ENCODE data around the gene GULP1.

GULP1 gene
- total RNA-seq, result 0 reads per million in 3 donors

GRCh38 chr2:188291617-188292347, at the start of gene GULP1:
Gene GULP1 (plus strand): TSS chr2:188291874. CDS start chr2:188477703, 185,829 bp downstream.
- no peak within 1 kb of the TSS for H3K4me3 ChIP-seq (ENCODE audit: insufficient read depth, low read depth, low read length, poor library complexity, severe bottlenecking)
- no peaks in the 10 kb centered on the region for H3K36me3 ChIP-seq (ENCODE audit: control insufficient read depth, insufficient read depth, low read length)
- H3K27ac ChIP-seq (ENCODE audit: insufficient read depth, low read length, poor library complexity, severe bottlenecking), result no peak within 1 kb of the TSS
- H3K9me3 ChIP-seq (ENCODE audit: control insufficient read depth, low read length), result no peaks in the 10 kb centered on the region
- DNase-seq, result no peak
- no peaks in the 10 kb centered on the region for H3K4me1 ChIP-seq (ENCODE audit: control insufficient read depth, insufficient read depth, low read length, poor library complexity, severe bottlenecking)
- H3K27me3 ChIP-seq (replicated peaks; ENCODE audit: control insufficient read depth, insufficient read depth, low read length, poor library complexity, severe bottlenecking), result peaks cover 7% of the 10 kb centered on the region

GRCh38 chr2:188243381-188243780, 48.3 kb upstream of the GULP1 start:
- no peak for DNase-seq
- H3K36me3 ChIP-seq (ENCODE audit: control insufficient read depth, insufficient read depth, low read length), result no peaks in the 10 kb centered on the region
- no peaks in the 10 kb centered on the region for H3K9me3 ChIP-seq (ENCODE audit: control insufficient read depth, low read length)

GRCh38 chr2:188244383-188244782, 47.3 kb upstream of the GULP1 start:
- no peak for DNase-seq

More at GRCh38 chr2:188243381-188243780, 48.3 kb upstream of the GULP1 start:
- no peaks in the 10 kb centered on the region for H3K27me3 ChIP-seq (replicated peaks; ENCODE audit: control insufficient read depth, insufficient read depth, low read length, poor library complexity, severe bottlenecking)
- H3K4me1 ChIP-seq (ENCODE audit: control insufficient read depth, insufficient read depth, low read length, poor library complexity, severe bottlenecking), result no peaks in the 10 kb centered on the region
- no peak overlapping the region for H3K27ac ChIP-seq (ENCODE audit: insufficient read depth, low read length, poor library complexity, severe bottlenecking)
- H3K4me3 ChIP-seq (ENCODE audit: insufficient read depth, low read depth, low read length, poor library complexity, severe bottlenecking), result no peak overlapping the region

DNA sequence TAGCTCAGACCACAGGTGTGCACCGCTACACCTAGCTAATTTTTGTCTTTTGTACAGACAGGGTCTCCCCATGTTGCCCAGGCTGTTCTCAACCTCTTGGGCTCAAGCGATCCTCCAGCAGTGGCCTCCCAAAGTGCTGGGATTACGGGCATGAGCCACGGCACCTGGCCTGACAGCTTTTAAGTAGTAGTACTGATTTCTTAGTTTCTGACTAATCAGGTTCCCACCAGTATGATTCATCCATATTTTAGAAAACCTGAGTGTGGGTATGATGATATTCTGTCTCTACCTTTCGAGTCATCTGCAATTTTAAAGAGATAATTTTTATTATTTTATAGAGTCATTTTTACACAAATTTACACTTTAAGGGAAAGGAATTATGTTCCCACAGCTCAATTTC, 46.4 kb upstream of the GULP1 start:
- Histone ChIP-seq H3K4me3 (ENCODE audit: insufficient read depth, low read depth, low read length, poor library complexity, severe bottlenecking) (no peak overlapping the region), H3K9me3 (ENCODE audit: control insufficient read depth, low read length) (no peaks in the 10 kb centered on the region), H3K36me3 (ENCODE audit: control insufficient read depth, insufficient read depth, low read length) (no peaks in the 10 kb centered on the region), H3K4me1 (ENCODE audit: control insufficient read depth, insufficient read depth, low read length, poor library complexity, severe bottlenecking) (no peaks in the 10 kb centered on the region), H3K27ac (ENCODE audit: insufficient read depth, low read length, poor library complexity, severe bottlenecking) (no peak overlapping the region), H3K27me3 (replicated peaks; ENCODE audit: control insufficient read depth, insufficient read depth, low read length, poor library complexity, severe bottlenecking) (no peaks in the 10 kb centered on the region)
- DNase-seq, result no peak

More at GRCh38 chr2:188244383-188244782, 47.3 kb upstream of the GULP1 start:
- Histone ChIP-seq H3K4me1 (ENCODE audit: control insufficient read depth, insufficient read depth, low read length, poor library complexity, severe bottlenecking) (no peaks in the 10 kb centered on the region), H3K9me3 (ENCODE audit: control insufficient read depth, low read length) (no peaks in the 10 kb centered on the region), H3K27ac (ENCODE audit: insufficient read depth, low read length, poor library complexity, severe bottlenecking) (no peak overlapping the region), H3K36me3 (ENCODE audit: control insufficient read depth, insufficient read depth, low read length) (no peaks in the 10 kb centered on the region), H3K27me3 (replicated peaks; ENCODE audit: control insufficient read depth, insufficient read depth, low read length, poor library complexity, severe bottlenecking) (no peaks in the 10 kb centered on the region), H3K4me3 (ENCODE audit: insufficient read depth, low read depth, low read length, poor library complexity, severe bottlenecking) (no peak overlapping the region)

GRCh38 chr2:188248513-188248912, 43.2 kb upstream of the GULP1 start:
- no peaks in the 10 kb centered on the region for H3K9me3 ChIP-seq (ENCODE audit: control insufficient read depth, low read length)

GRCh38 chr2:188251034-188251433, 40.6 kb upstream of the GULP1 start:
- no peaks in the 10 kb centered on the region for H3K36me3 ChIP-seq (ENCODE audit: control insufficient read depth, insufficient read depth, low read length)
- no peaks in the 10 kb centered on the region for H3K4me1 ChIP-seq (ENCODE audit: control insufficient read depth, insufficient read depth, low read length, poor library complexity, severe bottlenecking)
- no peak for DNase-seq
- no peaks in the 10 kb centered on the region for H3K9me3 ChIP-seq (ENCODE audit: control insufficient read depth, low read length)
- H3K27ac ChIP-seq (ENCODE audit: insufficient read depth, low read length, poor library complexity, severe bottlenecking), result no peak overlapping the region
- H3K4me3 ChIP-seq (ENCODE audit: insufficient read depth, low read depth, low read length, poor library complexity, severe bottlenecking), result no peak overlapping the region
- H3K27me3 ChIP-seq (replicated peaks; ENCODE audit: control insufficient read depth, insufficient read depth, low read length, poor library complexity, severe bottlenecking), result no peaks in the 10 kb centered on the region

More at GRCh38 chr2:188248513-188248912, 43.2 kb upstream of the GULP1 start:
- no peak overlapping the region for H3K4me3 ChIP-seq (ENCODE audit: insufficient read depth, low read depth, low read length, poor library complexity, severe bottlenecking)
- DNase-seq, result no peak
- H3K27ac ChIP-seq (ENCODE audit: insufficient read depth, low read length, poor library complexity, severe bottlenecking), result no peak overlapping the region
- H3K4me1 ChIP-seq (ENCODE audit: control insufficient read depth, insufficient read depth, low read length, poor library complexity, severe bottlenecking), result no peaks in the 10 kb centered on the region
- no peaks in the 10 kb centered on the region for H3K27me3 ChIP-seq (replicated peaks; ENCODE audit: control insufficient read depth, insufficient read depth, low read length, poor library complexity, severe bottlenecking)
- no peaks in the 10 kb centered on the region for H3K36me3 ChIP-seq (ENCODE audit: control insufficient read depth, insufficient read depth, low read length)

DNA sequence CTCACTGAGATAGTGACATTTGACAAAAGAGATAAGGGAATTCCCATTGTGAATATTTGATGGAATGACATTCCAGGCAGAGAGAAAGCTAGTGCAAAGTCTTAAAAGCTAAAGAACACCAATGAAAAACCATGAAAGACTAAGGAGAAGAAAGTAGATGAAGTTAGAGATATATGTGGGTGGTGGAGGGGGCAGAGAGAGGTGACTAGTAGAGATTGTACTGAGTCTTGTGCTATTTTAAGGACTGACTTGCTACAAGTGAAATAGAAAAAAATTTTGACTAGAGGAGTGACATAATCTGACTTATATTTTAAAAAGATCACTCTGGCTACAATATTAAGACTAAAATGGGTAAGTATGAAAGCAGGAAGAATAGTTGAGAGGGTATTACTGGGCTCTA, 35.3 kb upstream of the GULP1 start:
- H3K9me3 ChIP-seq (ENCODE audit: control insufficient read depth, low read length), result no peaks in the 10 kb centered on the region
- H3K27ac ChIP-seq (ENCODE audit: insufficient read depth, low read length, poor library complexity, severe bottlenecking), result no peak overlapping the region

DNA sequence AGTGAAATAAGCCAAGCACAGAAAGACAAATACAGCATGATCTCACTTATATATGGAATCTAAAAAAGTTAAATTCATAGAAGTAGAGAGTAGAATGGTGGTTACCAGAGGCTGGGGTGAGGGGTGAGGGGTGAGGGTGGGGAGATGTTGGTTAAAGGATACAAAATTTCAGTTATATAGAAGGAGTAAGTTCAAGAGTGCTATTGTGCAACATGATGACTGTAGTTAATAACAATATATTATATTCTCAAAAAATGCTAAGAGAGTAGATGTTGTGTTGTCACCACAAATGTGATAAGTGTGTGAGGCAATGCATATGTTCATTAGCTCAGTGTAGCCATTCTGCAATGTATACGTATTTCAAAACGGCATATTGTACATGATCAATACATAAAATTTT, 26.4 kb upstream of the GULP1 start:
- H3K9me3 ChIP-seq (ENCODE audit: control insufficient read depth, low read length), result no peaks in the 10 kb centered on the region
- no peaks in the 10 kb centered on the region for H3K36me3 ChIP-seq (ENCODE audit: control insufficient read depth, insufficient read depth, low read length)
- H3K4me3 ChIP-seq (ENCODE audit: insufficient read depth, low read depth, low read length, poor library complexity, severe bottlenecking), result no peak overlapping the region
- H3K27me3 ChIP-seq (replicated peaks; ENCODE audit: control insufficient read depth, insufficient read depth, low read length, poor library complexity, severe bottlenecking), result no peaks in the 10 kb centered on the region
- H3K27ac ChIP-seq (ENCODE audit: insufficient read depth, low read length, poor library complexity, severe bottlenecking), result no peak overlapping the region
- no peak for DNase-seq
- H3K4me1 ChIP-seq (ENCODE audit: control insufficient read depth, insufficient read depth, low read length, poor library complexity, severe bottlenecking), result no peaks in the 10 kb centered on the region

More for the DNA sequence above, 35.3 kb upstream of the GULP1 start:
- DNase-seq, result no peak
- Histone ChIP-seq H3K27me3 (replicated peaks; ENCODE audit: control insufficient read depth, insufficient read depth, low read length, poor library complexity, severe bottlenecking) (no peaks in the 10 kb centered on the region), H3K4me3 (ENCODE audit: insufficient read depth, low read depth, low read length, poor library complexity, severe bottlenecking) (no peak overlapping the region), H3K36me3 (ENCODE audit: control insufficient read depth, insufficient read depth, low read length) (no peaks in the 10 kb centered on the region), H3K4me1 (ENCODE audit: control insufficient read depth, insufficient read depth, low read length, poor library complexity, severe bottlenecking) (no peaks in the 10 kb centered on the region)

DNA sequence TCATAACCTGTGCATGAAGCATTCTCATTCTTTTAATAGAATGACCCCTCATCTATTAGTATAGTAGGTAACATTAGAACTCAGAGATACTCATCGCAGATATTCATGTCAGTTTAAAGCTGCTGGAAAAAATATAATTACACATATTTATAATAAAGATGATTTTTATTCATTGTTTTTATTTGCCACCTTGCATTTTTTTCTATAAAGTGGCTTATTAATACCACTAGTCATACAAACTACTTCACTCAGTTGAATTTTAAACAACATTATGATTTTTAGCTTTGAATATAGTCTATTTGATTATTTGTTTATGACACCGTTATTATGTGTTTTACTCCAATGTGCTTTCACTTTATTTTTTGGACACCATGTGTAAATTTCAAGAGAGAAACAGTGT, 23.9 kb upstream of the GULP1 start:
- no peak for DNase-seq
- no peaks in the 10 kb centered on the region for H3K36me3 ChIP-seq (ENCODE audit: control insufficient read depth, insufficient read depth, low read length)
- no peaks in the 10 kb centered on the region for H3K27me3 ChIP-seq (replicated peaks; ENCODE audit: control insufficient read depth, insufficient read depth, low read length, poor library complexity, severe bottlenecking)
- no peaks in the 10 kb centered on the region for H3K9me3 ChIP-seq (ENCODE audit: control insufficient read depth, low read length)
- H3K4me3 ChIP-seq (ENCODE audit: insufficient read depth, low read depth, low read length, poor library complexity, severe bottlenecking), result no peak overlapping the region
- H3K27ac ChIP-seq (ENCODE audit: insufficient read depth, low read length, poor library complexity, severe bottlenecking), result no peak overlapping the region
- no peaks in the 10 kb centered on the region for H3K4me1 ChIP-seq (ENCODE audit: control insufficient read depth, insufficient read depth, low read length, poor library complexity, severe bottlenecking)

GRCh38 chr2:188269004-188269403, 22.7 kb upstream of the GULP1 start:
- no peak overlapping the region for H3K27ac ChIP-seq (ENCODE audit: insufficient read depth, low read length, poor library complexity, severe bottlenecking)
- H3K27me3 ChIP-seq (replicated peaks; ENCODE audit: control insufficient read depth, insufficient read depth, low read length, poor library complexity, severe bottlenecking), result no peaks in the 10 kb centered on the region
- DNase-seq, result no peak
- H3K36me3 ChIP-seq (ENCODE audit: control insufficient read depth, insufficient read depth, low read length), result no peaks in the 10 kb centered on the region
- H3K4me3 ChIP-seq (ENCODE audit: insufficient read depth, low read depth, low read length, poor library complexity, severe bottlenecking), result no peak overlapping the region
- H3K9me3 ChIP-seq (ENCODE audit: control insufficient read depth, low read length), result no peaks in the 10 kb centered on the region
- H3K4me1 ChIP-seq (ENCODE audit: control insufficient read depth, insufficient read depth, low read length, poor library complexity, severe bottlenecking), result no peaks in the 10 kb centered on the region
